Activated T-cell treated with anti-CD3 and anti-CD28 coated beads for 24 hours (primary cell): Measurements from ENCODE around the gene OAF.
"Not testable (repeated sequence)": the region's sequence is repeated elsewhere in the genome, so short reads cannot be mapped to it uniquely, and the experiment has no call there.

ENCODE experiments used
- DNase-seq: peaks from one replicate; pipeline ENCODE4 v3.0.0-alpha.2; 2020; ENCODE audit warnings: low read depth

Gene OAF

DNA sequence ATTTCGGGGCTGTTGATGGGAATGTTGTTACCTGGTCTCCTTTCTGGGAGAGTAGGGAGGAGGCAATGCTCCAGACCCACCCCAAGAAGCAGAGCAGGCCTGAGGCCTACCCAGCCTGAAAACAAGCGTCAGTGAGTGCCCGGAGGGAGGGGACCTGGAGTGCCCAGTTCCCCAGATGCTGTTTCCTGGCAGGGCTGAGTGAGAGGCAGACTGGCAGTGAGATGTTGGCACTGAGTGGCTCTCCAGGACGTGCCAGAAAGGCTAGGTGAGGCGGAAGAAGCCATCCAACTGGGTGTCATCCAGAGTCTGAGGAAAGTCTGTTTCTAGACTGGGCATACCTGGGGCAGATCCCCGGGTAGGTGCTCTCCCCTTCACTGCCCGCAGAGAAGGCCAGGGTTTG lies 30.4 kb downstream of the OAF start:
- no peak for DNase-seq

DNA sequence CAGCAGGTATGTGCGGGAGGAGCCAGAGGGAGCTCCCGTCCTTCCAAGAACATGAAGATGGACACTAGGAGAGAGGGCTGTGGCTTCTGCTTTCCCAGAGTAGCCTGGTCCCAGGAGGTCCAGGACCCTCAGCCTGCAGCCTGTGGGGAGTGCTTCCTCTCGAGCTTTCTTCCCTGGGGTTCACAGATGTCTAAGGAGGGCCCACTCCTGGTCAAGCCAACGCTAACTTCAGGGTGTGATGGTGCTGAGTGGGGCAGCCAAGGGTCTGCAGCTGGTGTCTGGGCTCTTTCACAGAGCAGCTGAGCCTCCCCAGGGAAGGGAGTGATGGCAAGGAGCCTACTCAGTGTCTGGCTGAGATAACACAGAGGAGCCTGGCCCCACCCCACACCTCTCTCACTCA lies 32.4 kb downstream of the OAF start:
- DNase-seq: no peak

DNA sequence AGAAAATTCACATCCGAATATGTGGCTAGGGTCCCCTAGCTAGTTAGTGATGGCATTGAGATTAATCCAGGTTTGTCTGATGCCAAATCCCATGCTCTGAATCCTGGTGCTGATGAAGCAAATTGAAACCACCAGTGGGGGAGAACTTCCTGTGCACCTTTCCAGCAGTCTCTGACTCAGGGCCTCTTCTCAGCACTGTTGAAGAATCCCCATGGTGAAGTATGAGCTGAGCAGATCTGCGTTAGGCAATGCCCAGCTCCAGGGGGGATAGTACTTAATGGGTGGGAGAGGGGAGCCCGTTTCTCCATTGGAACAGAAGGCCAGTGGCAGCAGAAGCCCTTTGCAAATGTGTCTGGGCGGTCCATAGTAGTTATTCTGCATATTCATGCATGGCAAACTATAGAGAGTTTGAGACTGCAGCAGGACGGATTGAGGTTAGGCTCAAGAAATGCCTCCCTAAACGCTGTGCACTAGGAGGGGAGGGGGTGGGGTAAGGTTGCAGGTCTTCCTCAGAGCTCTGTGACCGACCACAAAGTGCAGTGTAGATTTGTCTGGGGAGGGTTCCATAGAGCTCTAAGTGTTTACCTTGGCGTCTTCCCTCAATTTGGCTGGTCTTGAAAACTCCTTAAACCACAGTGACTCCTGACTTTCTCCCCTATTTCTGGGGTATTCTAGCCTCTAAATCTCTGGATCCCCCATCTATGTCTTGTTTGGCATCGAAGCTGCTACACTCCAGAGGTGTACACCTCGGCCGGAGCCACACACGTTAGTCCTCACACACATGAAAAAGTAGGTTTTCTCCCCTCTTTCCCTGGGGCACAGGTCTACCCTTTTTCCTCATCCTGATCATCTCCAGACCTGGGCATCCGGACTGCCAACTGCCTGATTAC lies 33.9 kb downstream of the OAF start:
- no peak for DNase-seq

DNA sequence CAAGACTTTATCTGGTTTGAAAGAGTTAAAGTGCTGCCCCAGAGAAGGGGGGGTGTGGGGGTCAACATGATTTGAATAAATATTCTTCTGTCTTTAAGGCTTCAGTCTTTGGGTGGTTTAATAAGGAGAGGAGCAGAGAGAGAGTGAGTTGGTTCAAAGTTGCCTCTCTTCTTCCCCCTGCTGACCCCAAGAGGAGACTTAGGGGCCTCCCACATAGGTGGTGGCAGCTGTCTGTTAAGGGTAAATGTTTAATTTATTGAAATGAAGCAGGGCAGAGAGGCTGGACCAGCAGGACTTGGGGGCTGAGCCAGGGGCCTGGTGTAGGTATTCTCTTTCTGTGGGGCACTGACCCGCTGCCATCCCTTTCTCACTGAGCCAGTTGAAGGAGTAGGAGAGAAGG lies 34.6 kb downstream of the OAF start:
- DNase-seq: no peak

DNA sequence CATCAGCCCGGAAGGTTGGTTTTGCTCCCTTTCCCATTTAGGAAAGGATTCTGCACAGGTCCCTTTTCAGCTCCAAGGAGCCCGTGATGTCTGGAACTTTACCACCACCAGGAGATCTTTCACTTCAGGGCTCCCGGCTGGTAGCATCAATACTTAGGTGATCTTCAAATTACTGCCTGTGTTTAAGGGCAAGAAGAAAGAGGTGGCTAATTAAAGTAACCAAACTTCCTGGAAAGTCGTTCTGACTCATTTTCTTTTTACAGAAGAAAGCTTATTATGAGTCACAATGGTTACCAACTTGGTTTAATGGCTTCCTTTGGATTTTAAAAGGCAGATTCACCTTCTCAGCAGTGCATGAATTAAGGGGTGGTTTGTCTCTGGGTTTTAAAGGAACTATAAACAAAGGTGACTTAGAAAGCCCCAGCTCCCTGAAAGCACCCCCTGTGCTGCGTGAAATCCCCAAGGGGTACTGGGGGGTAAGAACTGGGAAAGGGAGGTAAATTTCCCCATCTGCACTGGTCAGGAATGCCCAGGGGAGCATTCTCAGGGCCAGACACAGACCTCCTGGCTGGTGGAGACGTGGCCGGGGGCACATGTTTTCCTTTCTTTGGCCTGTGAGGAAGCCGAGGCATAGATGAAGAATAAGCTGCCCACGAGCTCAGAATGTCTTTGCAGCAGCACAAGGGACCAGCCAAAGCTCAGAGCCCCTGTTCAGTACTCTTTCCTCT lies 37.9 kb downstream of the OAF start:
- no peak for DNase-seq

DNA sequence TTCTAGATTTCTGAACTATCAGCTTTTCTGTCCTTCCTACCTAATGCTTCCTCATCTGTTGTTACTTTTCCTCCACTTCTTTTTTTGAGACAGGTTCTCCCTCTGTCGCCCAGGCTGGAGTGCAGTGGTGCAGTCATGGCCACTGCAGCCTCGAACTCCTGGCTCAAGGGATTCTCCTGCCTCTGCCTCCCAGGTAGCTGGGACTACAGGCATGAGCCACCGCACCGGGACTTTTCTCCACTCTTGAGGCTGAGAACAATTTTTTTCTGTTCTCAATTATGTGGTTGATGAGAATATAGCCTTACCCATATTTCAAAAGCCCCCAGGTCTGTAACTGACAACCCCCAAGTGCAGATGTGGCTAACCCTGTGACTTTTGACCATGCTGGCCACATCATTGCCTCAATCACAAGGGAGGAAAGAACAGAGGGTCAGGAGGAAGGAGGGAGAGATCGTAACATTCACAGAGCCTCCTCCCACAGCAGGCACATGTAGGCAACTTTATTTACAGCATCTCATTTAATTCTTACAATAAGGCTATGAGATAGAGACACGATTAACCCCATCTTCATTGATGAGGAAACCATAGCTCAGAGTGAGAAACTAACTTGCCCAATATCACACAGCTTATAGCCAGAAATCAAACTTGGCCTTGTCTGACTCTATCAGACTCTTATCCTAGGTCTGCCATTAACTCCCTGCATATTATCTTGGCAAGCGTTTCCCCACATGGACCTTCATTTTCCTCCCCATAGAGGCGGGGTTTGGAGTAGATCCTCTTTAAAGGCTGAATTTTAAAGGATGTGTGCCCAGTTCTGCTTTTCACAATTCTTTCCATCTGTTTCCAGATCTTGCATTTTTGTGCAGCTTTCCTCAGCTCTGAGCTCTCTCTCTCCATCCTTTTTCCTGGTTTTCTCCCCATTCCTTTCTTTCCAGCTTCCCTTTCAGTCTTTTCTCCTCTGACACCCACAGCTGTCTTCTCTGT lies 38.7 kb downstream of the OAF start:
- no peak for DNase-seq

DNA sequence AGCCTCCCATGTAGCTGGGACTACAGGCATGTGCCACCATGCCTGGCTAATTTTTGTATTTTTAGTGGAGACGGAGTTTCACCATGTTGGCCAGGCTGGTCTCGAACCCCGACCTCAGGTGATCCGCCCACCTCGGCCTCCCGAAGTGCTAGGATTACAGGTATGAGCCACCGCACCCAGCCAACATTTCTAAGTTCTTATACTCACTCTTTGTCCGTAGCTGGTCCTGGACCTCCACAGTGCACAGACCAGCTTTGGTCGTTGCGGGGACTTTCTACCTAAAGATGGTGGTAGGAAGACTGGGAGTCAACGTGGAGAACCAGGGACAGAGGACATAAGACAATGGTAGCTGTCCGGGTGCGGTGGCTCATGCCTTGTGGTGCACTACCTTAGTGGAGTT lies 42.5 kb downstream of the OAF start:
- not testable (repeated sequence) for DNase-seq

DNA sequence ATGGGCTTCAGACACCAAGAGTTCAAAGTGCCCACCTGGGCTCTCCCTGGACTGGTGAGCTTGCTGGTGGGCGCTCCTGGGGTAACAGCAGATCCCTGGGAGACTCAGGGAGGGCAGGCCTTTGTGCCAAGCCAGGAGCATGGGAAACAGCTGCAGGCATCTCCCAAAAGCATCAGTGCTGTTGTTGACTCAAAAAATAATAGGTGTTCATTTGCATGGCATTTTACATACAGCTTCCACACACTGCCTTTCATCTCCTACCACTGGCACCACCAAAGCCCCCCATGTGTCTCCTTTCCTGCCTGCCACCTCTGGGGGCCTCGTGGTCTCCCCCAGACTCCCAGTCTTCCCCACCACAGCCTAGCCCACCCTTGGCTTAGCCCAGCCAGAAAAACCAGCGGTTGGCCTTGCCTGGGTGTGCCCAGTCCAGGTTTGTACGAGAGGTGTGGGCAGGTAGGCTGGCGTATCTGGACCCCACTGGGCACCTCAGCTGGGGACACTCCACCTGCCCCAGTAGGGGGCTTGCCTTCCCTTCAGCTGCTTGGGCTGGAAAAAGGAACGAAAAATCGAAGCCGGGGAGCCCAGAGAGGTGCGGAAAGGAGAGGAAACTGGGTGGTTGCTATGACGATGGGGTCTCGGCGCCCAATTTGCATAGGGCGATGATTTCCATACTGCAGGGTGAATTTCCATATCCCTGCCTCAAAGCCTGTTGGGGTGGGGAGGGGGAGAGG lies 44.1 kb downstream of the OAF start:
- no peak for DNase-seq

DNA sequence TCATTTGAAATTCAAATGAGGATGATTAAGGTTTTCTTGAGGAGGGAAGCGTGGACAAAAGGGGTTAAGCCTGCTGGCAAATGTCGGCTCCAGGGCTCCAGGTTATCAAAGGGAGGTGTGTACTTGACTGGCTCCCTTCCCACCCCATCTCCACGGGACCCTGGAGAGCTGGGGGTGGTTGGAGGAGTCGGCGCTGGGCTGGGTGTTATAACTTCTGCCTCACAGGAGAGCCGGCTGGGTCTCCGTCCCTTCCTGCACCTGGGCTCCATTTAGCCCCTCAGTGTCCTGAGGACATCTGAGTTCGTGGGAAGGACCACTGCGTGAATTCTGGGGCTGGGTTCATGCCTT lies 44.7 kb downstream of the OAF start:
- DNase-seq: no peak

DNA sequence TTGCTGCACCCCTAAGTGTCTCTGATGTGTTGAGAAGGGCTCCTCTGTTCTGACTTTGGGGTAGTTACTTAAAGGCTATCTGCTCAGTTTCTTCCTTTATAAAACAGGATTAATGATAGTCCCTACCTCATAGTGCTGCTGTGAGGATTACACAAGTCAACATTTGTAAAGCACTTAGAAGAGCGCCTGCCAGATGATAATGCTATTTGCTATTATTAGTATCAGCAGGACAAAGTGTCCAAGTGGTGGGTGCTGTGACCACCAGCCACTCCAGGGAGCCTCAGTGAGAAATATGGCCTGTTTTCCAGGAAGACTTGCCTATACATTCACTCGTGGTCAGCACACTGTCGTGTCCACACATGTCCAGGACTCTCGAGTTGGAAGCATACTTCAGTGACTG lies 45.3 kb downstream of the OAF start:
- no peak for DNase-seq

DNA sequence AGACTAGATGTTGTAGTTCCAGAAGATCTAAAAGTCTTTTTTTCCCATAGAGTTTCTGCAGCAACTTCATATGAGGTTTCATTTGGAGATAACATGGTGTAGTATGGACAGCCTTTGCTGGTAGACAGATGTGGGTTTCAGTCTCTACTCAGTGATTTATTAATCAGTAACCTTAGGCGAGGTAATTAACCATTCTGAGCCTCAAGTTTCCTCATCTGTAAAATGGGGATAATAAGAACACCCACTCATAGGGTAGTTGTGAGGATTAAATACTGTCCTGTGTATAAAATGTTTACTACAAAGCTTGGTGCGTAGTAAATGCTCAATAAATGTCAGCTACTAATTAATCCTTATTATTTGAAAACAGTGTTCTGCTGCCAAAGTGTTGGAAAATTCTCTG lies 45.9 kb downstream of the OAF start:
- DNase-seq: no peak

DNA sequence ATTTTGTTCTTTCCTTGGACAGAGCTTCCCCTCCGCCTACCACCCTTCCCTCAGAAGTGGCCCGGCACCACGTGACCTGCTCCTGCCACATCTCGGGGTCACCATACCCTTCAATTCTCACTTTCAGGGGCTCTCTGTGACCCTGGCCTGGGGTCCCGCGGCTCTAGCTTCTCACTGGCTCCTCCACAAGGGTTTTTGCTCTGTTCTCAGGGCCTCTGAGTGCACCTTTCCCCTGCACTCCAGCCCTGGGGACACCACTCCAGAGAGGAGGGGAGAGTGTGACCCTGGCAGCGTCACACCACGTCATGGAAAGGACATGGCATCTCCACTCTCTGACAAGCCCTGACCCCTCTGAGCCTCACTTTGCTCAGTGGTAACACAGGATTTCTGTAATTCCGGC lies 46.5 kb downstream of the OAF start:
- DNase-seq: no peak

DNA sequence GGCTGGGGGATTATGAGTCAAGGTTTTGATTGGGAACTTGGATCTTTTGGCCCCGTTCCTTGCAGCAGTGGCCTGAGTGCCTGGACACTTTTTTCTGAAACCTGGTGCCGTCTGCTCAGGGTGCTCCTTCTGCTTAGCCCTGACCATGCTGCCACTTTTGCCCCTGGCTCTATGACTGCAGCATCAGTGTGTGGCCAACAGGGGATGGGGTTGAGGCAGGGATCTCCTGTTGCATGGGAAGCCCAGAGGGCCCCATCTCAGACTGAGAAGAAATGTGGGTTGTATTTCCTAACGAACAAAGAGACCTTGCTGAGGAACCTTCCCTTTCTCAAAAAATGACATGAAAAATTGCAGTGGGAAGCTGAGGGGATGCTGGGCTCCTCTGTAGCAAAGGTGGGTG lies 47.8 kb downstream of the OAF start:
- DNase-seq: no peak

DNA sequence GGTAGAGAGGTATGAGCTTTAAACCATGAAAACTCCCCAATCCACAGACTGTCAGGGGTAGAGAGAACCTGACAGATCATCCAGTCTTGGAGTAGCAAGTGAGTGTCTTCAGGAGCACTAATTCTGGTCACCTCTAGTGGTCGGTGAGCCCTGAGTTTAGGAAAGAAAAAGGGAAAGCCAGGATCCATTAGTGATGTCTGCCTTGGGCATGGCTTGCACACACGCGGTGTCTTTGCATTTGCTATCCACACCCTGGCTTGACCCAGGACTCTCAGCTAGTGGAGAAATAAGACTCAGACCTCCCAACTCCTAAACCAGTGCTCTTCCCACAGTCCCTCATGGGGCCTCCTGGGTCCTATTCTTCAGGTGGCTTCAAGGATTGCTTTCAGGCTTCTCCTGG lies 48.4 kb downstream of the OAF start:
- DNase-seq: no peak

DNA sequence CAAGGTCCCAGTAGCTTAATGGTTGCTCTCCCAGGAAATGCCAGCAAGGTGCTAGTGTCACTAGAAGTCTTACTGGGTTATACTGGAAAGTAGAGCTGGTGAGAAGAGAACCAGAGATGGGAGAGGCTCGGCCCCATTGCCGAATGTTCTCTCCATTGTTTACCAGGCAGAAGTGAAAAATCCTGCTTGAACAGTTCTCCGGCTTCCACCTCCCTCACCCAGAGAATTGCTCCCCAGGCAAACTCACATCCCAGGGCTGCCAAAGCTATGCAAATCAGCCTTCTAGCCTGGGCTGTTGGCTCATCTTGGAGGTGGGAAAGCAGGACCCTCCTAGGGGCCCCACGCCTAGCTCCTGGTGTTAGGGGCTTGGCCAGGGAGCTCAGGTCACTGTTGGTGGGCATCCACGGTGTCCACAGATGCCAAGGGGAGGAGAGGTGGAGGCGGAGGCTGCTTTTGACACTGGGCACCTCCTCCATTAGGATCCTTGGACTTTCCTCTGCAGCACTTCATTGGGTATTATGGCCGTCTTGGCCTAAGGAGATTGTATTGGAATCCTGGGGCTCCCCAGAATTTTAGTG lies 49.2 kb downstream of the OAF start:
- DNase-seq: no peak

DNA sequence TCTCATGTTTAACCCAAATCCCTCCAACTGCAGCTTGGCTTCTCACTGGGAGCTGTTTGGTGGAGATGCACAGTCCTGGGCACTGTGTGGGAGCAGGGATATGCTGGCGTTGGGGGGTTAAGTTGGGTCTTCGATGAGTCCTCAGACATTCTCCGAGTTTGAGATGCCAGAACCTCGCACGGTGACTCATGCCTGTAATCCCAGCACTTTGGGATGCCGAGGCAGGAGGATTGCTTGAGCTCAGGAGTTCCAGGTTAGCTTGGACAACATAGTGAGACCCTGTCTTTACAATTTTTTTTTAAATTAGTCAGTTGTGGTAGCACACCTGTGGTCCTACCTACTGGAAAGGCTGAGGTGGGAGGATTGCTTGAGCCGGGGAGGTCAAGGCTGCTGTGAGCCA lies 49.8 kb downstream of the OAF start:
- DNase-seq: no peak

DNA sequence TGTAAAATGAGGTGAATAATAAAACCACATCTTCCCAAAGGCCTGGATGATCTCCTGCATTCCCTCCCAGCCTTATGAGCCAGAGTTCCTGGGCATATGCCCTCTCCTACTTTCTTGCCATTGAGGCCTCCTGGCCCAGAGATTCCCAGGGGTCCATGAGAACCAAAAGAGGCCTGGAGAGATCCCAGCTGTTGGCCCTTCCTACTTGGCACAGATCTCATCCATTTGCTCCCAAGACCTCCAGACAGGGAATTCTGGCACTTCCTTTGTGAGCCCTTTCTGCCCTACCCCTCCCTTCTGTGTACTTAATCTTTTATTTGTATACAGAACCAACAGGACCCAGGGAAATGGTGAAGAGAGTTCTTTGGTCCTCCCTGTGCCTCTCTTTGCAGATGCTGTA lies 50.5 kb downstream of the OAF start:
- no peak for DNase-seq

DNA sequence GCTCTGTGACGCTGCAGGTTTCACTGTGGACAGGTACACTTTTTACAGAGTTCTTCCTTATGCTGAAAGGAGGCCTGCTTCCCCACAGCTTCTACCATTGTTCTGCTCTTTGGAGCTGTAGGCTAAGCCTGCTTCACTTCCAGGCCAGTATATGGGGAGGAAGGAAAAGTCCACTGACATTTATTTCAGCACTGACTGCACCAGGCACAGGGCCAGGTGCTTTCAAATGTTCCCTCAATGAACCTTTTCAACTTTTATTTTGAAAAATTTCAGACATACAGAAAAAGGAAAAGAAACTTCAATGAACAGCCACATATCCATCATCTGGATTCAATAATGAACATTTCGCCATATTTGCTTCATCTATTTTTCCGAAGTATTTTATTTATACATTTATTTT lies 51.1 kb downstream of the OAF start:
- DNase-seq: no peak

DNA sequence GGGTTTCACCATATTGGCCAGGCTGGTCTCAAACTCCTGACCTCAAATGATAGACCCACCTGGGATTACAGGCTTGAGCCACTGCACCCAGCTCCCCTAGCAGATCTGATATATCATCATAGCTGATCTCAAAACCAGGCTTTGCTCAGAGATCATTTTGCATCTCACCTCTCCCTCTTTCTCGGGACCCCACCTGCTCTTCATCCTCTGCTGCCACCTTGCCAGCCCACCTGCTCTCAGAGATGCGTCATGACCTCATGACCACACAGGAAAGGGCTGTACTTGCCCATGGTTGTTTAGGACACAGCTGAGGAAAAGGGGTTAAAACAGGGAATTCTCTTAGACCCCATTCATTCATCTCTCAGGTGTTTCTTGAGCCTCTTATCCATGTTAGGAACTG lies 56.5 kb downstream of the OAF start:
- DNase-seq: no peak

DNA sequence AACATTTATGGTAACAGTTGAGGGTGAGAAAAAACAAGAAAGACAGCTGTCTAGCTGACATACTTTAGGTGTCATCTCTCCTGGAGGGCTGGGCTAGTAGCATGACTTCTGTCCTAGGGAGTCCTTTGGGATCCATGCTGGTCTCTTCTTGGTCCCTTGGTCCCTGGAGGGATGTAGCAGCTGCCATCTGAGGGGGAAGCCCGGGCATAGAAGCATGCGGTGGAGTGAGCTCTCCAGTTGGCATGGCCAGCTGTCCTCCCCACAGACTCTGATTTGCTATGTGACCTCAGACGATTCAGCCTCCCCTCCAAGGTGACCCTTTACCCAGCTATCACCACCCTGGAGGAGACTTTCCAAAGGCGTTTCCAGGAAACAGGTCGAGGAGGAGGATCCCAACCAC lies 57.9 kb downstream of the OAF start:
- no peak for DNase-seq

DNA sequence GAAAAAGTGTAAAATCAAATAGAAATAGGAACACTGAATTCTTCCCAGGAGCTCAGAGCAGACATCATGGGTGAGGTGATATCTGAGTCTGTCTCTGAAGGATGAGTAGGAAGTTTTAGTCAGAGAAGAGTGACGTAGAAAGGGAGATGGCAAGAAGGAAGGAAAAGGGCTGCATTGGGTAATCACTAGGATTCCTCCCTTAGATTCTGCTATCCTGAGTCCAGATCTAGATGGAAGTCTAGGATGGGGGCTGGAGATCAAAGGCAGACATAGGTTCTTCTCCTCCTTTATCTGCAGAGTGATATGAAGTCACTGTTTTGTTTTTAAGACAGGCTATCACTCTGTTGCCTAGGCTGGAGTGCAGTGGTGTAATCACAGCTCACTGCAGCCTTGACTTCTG lies 59.6 kb downstream of the OAF start:
- no peak for DNase-seq

DNA sequence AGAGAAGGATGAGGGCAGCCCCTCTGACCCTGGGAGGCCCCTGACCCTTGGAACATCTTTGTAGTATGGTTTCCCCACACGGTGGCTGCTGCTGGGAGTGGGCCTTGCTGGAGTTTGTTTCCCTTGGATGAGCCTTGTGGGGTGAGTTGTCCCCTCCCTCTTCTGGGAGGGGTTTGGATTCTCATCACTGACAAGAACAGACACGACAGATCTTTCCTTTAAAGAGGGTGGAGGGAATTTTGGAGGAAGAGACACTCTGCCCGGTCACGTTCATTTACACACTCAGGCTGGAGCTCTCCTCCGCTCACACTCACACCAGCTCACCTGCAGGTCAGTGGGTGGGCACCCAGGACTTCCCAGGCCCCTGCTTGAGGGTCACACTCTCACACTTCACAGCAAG lies 60.8 kb downstream of the OAF start:
- no peak for DNase-seq
